Measurements from ENCODE around the gene TMEM200B.
"Not testable (repeated sequence)": the region's sequence is repeated elsewhere in the genome, so short reads cannot be mapped to it uniquely, and the experiment has no call there.

TMEM200B gene

DNA sequence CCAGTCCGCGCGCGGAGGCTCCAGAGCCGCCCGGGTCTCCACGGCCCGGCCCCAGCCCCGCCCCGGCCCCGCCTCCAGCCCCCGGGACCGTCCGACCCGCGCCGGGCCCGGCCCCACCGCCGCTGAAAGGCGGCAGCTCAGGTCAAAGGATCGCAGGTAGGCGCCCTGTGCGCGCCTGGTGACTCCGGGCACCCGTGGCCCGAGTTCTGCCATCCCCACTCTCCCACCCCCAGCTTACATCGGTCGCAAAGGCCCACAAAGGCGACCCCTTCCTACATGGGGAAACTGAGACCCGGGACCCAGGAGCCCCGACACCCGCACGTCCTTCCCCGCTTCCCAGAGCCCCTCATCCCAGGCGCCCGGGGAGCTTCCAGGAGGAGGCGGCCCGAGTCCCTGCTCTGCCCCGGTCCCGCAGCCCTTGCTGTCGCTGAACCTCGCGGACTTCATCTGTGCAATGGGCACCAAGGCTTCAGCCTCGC lies at the start of gene TMEM200B:
Gene TMEM200B, minus strand, starts transcription at position 17 of the 479 bp plus-strand sequence. CDS start 2,075 bp downstream, outside the sequence.
- no peak for FAIRE-seq

DNA sequence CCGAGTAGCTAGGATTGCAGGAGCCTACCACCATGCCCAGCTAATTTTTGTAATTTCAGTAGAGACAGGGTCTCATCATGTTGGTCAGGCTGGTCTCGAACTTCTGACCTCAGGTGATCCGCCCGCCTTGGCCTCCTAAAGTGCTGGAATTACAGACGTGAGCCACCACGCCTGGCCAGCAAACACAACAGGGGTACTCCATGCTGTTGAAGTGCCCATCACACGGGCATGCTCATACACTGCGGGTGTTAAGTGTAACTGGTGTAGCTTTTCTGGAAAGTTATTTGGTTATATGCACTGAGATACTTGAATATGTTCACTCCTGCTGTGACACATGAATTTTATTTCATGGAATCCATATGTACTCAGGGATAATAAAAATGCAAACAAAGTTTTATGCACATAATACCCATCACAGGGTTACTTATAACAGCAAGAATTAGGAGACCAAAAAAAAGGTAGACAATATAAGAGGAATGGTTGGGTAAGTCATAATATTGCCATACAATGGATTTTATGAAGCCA lies 48.8 kb upstream of the TMEM200B start:
- FAIRE-seq, result no peak

DNA sequence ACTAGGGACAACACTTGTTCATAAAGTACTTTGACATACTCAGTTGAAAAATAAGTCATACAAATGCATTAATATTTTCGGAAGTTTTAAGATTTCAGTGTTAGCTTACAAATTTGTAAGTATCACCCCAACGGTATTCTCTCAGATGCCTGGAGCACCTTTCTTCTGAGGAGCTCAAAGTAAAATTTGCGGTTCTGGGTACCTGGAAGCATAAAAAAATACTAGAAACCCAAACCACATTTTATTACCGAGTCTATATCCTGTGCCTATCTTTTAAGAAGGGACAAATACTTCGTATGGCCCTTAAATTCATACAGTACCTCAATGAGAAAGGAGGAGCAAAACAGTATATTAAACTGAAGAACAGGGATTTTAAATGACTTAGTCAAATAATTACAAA lies 47.8 kb upstream of the TMEM200B start:
- FAIRE-seq, result no peak

DNA sequence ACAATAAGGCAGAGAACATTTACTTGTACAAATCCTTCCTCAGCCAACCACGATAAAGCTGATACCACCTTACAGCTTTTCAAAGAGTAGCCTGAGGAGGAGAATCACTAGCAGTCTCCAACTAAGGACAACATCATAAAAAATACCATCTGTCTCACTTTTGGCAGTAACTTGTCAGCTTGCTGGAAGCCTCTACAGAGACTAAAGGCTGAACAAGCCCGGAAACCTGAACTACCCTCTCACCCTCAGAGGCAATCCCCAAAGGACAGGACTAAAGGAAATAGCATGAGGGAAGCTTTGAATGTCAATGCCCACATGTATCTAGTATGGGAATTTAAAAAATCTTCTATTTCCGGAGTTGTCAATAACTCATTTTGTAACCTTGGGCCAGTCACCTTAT lies 47.4 kb upstream of the TMEM200B start:
- FAIRE-seq, result no peak

DNA sequence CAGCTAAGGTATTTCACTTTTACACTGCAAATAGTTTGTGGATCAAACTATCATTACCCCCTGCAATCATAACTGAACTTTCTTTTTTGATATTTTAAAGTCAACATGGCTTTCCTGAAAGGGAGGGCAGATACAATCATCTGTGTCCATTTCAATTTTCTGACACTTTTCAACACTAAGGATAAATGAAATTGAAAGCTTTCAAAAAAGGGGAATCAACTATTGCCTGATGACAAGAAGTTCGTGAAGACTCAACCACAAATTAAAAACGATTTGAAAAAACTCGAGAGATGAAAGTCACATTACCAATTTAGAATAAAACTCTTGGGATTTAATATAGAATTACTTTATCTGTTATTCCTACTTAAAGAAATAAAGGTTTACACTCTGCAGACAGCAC lies 46.3 kb upstream of the TMEM200B start:
- no peak for FAIRE-seq

DNA sequence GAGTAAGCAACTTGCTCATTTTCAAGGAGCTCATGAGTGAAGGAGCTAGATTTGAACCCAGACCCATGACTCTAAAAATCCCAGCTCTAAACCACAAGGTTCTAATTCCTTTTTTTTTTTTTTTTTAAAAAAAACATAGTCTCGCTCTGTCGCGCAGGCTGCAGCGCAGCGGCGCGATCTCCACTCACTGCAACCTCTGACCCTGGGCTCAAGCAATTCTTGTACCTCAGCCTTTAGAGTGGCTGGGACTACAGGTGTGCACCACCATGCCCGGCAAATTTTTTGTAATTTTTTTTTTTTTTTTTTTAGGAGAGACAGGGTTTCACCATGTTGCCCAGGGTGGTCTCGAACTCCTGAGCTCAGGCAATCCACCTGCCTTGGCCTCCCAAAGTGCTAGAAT lies 44.2 kb upstream of the TMEM200B start:
- FAIRE-seq, result no peak

DNA sequence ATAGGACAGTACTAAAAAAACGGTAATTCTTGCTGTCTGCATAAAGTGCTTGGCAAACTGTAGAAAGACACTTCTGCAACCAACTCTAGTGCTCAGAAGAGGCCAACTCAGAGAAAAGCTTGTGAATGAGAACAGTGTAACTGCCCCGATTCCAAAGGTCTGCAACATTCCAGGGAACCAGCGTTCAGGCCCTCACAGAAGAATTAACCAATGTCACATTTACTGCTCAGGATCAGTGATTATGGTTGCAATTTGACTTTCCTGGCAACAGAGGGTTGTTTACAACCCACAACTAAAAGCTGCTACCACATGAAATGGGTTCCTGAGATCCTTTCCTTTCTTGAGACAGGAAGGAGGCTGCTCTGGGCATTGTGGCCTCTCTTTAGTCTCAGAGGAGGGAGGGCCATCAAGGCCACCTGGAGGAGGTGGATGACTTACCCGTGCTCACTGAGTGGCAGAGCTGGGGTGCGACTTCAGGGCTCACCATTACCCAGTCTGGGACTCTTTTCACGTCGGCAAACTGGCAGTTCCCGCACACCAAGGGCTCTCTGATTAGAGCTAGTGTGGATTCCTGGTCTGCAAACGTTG lies 42.7 kb upstream of the TMEM200B start:
- FAIRE-seq, result no peak

DNA sequence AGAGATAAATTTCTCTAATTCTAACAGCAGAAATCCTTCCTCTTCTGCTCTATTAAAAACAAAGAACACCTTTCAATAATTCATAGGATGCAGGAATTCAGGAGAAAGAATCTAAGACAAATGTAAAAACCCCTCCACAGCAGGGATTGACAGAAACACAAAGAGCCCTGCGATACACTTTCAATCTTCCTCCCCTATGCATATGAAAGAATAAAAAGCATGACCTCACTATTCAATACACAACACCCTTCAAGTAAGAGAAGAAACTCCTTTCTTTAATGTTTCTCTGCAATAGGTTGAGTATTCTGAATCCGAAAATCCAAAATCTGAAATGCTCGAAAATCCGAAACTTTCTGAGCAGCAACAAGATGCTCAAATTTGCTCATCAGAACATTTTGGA lies 40.9 kb upstream of the TMEM200B start:
- no peak for FAIRE-seq

DNA sequence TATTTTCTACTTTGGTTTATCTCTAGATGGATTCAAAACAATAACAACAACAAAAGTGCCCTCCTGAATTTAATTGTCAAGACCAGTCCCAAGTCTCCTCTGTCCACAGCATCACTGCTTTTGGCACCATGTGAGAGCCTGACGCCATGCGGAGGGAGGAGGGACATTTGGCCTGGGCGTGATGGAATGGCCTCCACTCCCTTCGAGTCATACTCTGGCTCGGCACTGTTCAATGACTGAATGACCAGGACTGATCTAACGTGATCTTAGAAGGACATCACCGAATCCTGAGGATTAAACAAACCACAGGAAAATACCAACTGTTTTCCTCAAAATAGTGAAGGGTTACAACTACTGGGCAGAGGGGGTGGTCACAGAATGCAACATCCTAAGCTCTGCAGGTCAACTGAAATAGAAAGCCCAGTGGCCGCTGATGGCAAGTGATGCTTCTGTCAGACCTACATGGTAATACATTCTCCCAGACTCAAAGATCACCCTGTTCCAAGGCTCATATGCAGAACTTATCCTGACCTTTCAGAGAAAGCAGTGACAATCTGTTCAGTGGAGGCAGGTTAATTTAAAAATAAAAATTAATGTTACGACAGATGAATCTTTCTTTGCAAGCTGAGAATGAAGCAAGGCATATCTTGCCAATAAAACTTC lies 38.9 kb upstream of the TMEM200B start:
- no peak for FAIRE-seq

DNA sequence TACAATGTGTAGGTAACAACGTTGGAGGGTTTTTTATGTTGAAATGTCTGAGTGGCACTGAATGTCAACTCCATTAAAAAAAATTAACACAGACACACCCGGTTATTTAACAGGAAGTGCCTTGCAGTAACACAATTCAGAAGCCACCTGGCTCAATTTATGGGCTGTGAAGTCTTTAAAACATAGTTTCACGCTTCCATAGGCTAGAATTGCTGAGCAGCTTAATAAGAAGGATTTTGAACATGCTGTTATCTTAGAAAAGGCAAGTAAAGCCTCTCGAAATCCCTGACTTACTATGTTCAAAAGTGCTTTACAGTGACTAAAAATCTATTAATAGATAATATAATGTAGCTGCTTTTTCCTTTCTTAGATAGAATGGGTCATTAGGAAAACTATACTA lies 38.3 kb upstream of the TMEM200B start:
- FAIRE-seq, result no peak

DNA sequence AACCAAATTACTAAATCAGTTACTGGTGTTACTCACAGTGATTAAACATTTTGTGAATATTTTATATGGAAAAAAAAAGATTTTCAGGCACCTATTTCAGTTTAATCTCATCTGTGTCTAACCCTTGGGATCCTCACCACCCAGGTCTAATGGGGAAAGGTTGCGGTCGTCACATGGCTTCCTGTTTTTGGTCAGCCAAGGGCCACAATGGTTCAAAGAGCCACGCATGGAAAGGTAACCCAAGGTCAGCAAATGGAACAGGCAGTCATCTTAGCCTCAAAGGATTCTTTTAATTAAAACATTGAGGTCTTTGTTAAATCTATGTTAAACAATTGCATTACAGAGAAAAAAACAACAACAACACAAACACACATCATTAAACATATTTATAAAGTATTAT lies 36.1 kb upstream of the TMEM200B start:
- FAIRE-seq, result no peak

DNA sequence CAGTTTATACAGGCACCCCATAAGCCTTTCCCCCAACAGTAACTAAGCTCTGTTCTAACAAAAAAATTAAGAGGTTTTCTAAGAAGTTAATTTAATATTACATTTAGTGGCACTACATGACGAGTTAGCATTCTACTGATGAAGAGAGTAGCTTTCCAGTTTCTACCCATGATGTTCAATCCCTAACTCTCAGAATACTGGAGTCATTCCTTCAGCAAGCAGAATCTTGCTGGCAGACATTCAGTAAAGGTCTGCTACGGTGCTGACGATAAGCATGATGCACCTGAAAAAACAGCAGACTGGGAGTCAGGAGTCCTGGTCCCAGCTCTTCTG lies 33.5 kb upstream of the TMEM200B start:
- FAIRE-seq, result no peak

DNA sequence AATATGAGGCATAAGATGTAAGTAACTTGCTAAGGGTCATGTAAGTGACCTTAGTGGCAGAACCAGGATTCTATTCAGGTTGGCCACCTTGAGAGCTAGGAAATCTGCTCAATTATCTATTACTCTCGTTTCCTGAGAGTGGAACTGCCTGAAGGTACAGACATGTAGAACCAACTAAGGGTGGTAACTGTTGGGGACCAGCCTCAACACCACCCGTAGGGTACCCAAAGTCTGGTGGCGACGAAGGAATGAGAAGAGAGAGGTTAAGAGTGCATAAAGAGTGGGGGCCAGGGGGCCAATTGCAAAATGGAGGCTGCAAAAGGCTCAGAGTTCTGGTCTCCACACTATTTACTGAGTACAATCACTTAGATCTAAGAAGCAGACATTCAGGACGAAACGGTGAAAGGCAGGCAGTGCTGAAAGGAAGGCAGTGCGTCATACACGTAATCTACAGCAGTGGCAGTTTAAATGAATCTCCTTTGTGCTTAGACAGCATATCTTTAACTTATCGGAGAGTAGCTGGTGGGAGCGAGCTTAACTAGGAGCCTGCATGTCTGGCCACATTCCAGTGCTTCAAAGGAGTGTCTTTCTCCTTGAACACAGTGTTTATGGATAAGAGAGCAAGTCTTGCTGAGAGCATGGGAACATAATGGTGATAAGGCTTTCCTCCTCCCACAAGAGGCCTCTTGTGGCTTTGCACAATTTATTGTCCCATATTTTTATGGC lies 33.0 kb upstream of the TMEM200B start:
- FAIRE-seq, result peak; percentile 45

DNA sequence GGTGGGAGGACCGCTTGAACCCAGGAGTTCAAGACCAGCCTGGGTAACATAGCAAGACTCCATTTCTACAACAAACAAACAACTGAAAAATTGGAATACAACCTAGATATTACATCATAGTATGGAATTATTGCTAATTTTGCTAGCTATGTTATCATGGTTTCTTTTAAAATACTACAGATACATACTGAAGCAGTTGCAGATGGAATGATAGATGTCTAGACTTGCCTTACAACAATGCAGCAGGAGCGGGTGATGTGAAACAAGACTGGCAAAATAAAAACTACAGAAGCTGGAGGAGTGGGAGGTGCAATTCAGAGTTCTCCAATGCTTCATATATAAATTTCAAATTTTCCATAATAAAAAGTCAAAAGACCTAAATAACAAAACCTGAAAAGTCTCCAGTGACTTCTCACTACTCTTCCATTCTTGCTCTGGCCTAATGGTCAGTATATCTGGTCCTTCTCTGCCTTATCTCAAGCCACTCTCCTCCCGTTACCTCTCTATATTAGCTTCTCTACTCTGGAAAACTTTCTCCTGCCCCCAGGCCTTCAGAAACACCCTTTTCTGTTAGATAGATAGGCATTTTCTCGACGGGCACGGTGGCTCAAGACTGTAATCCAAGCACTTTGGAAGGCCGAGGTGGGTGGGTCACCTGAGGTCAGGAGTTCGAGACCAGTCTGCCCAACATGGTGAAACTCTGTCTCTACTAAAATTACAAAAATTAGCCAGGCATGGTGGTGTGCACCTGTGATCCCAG lies 28.5 kb upstream of the TMEM200B start:
- no peak for FAIRE-seq

DNA sequence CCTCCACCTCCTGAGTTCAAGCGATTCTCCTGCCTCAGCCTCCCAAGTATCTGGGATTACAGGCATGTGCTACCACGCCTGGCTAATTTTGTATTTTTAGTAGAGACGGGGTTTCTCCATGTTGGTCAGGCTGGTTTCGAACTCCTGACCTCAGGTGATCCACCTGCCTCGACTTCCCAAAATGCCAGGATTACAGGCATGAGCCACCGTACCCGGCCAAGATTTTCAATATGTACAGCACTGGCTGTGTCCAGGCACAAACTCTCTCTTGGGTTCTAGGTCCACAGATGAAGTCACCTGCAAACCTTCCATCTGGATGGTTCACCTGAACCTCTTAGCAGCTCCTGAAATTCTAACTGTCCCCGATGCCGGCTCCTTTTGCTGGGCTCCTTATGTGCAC lies 26.6 kb upstream of the TMEM200B start:
- not testable (repeated sequence) for FAIRE-seq

DNA sequence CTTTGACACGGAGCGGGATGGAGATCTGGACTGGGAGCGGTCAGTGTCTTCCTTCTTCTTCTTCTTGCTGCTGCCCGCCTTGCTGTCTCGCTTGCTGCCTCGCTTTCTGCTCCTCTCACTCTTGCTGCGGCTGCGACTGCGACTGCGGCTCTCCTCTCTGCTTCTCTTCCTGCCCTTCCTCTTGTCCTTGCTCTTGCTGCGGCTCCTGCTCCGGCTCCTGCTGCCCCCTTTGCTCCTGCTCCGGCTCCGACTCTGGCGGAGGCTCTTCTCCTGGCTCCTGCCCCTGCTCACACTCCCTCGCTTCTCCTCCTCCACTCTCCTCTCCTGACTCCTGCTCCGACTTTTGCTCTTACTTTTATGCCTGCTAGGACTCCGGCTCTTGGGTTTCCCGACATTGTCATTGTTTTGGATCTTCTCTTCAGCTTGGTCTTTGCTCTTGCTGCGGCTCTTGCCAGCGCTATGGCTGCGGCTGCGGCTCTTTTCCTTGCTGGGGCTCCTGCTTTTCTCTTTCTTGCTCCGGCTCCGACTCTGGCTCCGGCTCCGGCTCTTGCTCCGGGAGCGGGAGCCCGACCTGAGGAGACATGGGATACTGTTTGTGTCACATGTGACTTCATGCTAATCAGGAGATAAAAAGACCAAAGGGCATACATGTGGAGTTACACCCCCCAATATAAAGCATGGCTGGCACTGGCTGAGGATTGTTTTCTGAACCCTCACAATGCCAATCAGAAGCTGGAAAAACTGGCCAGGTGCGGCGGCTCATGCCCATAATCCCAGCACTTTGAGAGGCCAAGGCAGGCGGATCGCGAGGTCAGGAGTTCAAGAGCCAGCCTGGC lies 25.2 kb upstream of the TMEM200B start:
- FAIRE-seq, result no peak

DNA sequence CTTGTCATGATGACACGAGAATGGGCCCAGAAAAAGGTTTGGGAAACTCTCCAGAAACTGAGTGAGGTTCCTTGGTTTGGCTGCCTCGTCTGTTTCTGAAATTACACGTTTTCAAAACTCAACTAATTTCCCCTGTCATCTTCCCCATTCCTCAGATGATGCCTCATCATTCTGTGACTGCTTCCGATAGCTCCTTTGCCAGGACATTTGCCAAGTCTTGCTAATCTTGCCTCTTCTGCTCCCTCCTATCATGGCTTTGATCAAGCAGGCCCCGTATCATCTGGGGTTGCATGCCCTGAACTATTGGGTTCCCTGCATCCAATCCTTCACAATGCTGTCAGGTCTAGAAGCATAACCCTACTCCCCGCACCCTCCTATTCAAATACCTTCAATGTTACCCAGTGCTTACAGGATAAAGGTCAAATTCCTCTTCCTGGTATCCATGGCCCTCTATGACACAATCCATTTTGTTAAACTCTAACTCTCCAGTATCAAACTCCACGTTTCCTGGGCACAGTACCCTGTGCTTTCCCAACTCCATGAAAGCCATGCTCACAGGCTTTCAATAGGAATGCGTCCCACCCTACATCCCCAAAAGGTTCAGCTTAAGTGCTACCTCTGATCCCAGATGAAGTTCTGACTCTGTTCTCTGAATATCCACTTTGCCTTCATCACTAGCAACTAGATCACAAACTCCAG lies 22.2 kb upstream of the TMEM200B start:
- no peak for FAIRE-seq

DNA sequence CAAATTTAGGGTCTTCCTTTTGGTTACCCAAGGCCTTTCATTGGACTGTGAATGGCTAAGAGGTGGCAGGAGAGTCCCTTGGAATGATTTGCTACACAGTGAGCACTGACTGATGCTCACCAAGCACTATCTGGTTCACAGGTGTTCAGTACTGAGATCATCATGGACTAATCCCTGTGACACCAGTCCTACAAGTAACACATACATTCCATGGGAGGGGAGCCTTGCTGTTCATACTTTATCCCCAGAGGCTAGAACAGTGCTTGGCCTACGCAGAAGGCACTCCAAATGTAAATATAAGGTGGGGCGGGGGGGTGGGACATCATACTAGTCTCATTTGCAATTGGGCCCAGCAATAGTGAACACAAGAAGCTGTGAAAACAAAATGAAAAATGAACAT lies 20.5 kb upstream of the TMEM200B start:
- no peak for FAIRE-seq

DNA sequence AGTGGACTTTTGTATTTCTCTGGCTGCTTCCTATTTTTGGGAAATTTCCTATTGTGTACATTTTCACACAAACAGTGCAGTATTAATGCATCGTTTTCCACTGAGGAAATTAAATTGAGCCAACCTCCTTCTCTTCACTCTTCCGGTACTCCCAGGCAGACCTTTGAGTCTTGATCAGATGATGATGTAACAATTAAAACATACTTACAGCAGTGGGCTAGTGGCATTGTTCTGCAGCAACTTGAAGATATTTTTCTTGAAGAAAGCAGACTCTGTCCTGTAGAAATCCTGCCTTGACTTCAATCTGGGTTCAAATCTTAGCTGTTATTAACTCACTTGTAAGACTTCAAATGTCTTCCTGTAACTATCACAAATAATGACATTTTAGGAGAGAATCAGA lies 19.0 kb upstream of the TMEM200B start:
- FAIRE-seq, result no peak

DNA sequence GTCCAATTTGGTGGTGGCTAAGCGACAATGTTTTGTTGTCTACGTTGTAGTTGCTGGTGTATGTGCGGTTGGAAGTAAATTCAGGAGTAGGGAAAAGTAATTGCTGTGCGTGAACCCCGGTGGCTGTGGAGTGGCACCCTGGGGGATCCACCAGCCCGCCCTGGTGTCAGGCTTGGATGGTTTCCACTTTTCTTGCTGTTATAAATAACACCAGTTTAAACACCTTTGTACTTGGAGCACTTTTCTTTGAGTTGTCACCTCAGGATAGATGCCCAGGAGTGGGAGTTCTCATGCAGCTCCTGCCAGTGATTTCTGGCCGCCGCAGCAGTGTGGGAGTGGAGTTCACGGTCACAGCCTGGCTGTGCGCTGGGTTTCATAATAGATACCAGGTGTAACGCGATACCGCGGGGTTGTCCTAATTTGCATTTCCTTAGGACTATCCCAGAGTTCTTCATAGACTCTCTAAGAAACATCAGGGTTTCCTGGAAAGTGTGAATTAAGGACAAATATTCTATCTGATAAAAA lies 12.8 kb upstream of the TMEM200B start:
- FAIRE-seq, result no peak

DNA sequence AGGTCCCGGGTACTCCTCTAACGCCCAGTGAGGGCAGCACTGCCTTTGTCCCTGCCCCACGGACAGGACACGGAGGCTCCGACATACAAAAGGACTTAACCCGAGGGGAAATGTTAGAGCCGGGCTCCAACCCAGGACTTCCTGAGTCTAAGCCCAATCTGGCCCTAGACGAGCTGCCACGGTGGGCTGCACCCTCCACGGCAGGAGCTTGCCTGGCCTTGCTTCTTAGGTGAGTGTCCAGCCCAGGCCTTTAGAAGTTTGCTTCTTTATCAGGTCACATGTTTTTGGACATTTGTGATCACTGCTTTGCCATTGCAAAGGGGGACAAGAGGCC lies 11.0 kb upstream of the TMEM200B start:
- FAIRE-seq, result no peak

All from islet of Langerhans (tissue), 1 donor.